ENCODE results near the gene ERAL1.

- TF ChIP-seq CTCF (optimal IDR thresholded peaks at IDR 0.05 in 1 of 3, IDR thresholded peaks at IDR 0.05 in 1 of 3, conservative IDR thresholded peaks at IDR 0.05 in 1 of 3; ENCODE audit: extremely low read depth in 1 of 3, insufficient read depth in 2 of 3, low read length in 3 of 3) (no peak), EZH2 (IDR thresholded peaks at IDR 0.05; ENCODE audit: low read length) (no peak)
These were observed 36.4 kb downstream of the ERAL1 start for GRCh38 chr17:28891201-28891600.

Measured in keratinocyte (primary cell).